ENCODE data around the gene MAPK14.

MAPK14 gene

GRCh38 chr6:36089048-36089447 is 61.4 kb downstream of the MAPK14 start:
- no peak for TF ChIP-seq CTCF (conservative IDR thresholded peaks at IDR 0.05; ENCODE audit: low read depth)
- POLR2A ChIA-PET (ENCODE audit: low non-redundant PET) = no interaction called here
- CTCF ChIA-PET = no interaction called here
- H3K27ac ChIP-seq = no peak overlapping the region
- DNase-seq (ENCODE audit: low spot score) = no peak

DNA sequence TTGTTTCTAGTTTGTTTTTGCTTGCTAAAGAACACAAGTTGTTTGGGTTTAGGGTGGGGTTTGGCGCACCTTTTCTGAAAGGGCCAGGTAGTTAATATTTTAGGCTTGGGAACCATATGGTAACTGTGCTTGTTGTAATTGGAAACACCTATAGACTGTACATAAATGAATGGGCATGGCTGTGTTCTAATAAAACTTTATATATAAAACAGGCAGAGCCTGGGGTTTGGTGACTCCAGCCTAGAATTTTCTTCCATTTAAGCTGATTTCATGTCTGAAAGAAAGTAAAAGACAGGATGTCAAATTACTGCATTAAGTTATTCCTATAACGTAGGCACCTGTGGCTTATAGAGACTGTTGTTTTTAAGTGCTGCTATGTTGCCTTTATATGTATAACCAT is 66.6 kb downstream of the MAPK14 start:
- ChIA-PET CTCF (interaction anchor here (0.6 to 3.6 kb wide), 10 partner anchors 10 to 149 kb away, joined by 3 to 20 read pairs (median 4); partner anchors contain the start of gene MAPK14), POLR2A (ENCODE audit: low non-redundant PET) (no interaction called here)
- no peak for TF ChIP-seq CTCF (conservative IDR thresholded peaks at IDR 0.05; ENCODE audit: low read depth)

GRCh38 chr6:36094753-36095496 is 67.3 kb downstream of the MAPK14 start:
- H3K27ac ChIP-seq = no peak overlapping the region
- ChIA-PET POLR2A (ENCODE audit: low non-redundant PET) (interaction anchor here (0.7 kb wide), 1 partner anchor 68 kb away, joined by 5 read pairs; the partner anchor contains the start of gene MAPK14), CTCF (interaction anchor here (0.5 to 3.6 kb wide), 21 partner anchors 11 to 435 kb away, joined by 3 to 20 read pairs (median 3); partner anchors contain the start of gene MAPK14)
- peak; percentile 93 for TF ChIP-seq CTCF (conservative IDR thresholded peaks at IDR 0.05; ENCODE audit: low read depth)
- peak; percentile 74 for DNase-seq (ENCODE audit: low spot score)

More for the DNA sequence above, 66.6 kb downstream of the MAPK14 start:
- no peak overlapping the region for H3K27ac ChIP-seq
- no peak for DNase-seq (ENCODE audit: low spot score)

DNA sequence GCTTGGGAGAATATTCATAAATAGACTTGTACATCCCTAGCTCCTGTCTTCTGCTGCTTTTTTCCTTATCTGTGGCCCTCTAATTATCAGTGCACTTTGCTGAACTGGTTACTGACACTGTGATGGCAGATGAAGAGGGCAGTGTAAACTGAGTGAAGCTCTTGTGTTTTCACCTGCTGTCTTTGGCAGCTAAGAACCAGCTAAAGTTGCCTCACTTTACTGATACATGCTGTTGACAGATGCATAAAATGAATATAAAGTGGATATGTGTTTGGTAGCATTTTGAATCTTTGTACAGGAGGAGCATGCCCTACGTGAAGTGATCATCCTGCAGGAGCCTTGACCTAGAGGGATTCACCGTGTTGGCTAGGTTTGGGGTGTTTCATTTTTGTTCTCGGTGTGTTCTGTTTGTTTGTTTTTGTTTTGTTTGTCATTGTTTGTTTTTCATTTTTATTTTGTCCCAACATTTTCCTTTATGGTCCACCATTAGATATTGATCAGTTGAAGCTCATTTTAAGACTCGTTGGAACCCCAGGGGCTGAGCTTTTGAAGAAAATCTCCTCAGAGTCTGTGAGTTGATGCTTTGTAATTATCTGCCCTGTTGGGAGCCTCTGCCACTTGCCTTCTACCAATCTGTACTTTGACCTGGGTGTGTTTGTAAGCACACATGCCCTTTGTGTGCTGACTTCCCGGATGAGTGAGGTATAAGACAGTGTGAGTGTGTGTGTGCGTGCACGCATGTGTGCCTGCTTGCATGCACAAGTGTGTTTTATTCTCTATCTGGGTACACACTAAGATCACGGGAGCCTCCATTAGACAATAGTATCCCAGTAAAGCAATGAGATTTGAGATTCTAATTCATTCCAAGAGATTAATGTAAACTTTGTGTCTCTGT is 68.1 kb downstream of the MAPK14 start:
- CTCF ChIA-PET = interaction anchor here (0.5 to 3.6 kb wide), 13 partner anchors 11 to 434 kb away, joined by 3 to 20 read pairs (median 3); partner anchors contain the start of gene MAPK14
- DNase-seq (ENCODE audit: low spot score) = no peak
- TF ChIP-seq CTCF (conservative IDR thresholded peaks at IDR 0.05; ENCODE audit: low read depth) = peak; percentile 52
- no peak overlapping the region for H3K27ac ChIP-seq
- POLR2A ChIA-PET (ENCODE audit: low non-redundant PET) = no interaction called here

DNA sequence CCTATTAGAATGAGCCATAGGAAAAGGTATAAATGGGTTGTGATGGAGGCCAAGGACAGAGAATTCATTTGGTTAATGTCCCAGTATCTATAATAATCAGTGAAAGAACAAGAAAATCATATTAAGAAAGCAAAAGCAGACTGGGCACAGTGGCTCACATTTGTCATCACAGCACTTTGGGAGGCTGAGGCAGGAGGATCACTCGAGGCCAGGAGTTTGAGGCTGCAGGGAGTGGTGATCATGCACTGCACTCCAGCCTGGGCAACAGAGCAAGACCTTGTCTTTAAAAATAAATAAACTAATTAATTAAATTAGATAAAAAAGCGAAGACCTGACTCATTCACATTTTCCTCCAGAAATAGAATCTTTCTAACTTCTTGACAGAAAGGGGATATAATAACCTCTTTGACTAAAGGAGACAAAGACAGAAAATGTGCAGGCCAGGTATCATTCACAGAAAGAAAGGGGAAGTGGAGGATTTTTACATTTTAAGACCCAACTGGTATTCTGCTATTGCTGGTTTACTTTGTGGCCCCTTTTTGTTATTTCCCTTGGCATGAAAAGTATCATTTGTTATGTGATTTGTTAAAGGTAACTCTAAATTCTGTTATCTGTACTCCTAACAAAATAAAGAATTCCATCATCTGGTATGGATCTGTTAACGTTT is 70.8 kb downstream of the MAPK14 start:
- POLR2A ChIA-PET (ENCODE audit: low non-redundant PET) = no interaction called here

More for the DNA sequence above, 70.8 kb downstream of the MAPK14 start:
- DNase-seq (ENCODE audit: low spot score) = no peak
- TF ChIP-seq CTCF (conservative IDR thresholded peaks at IDR 0.05; ENCODE audit: low read depth) = no peak
- CTCF ChIA-PET = interaction anchor here (0.9 kb wide), 1 partner anchor 13 kb away, joined by 3 read pairs; no protein-coding TSS in a partner anchor
- no peak overlapping the region for H3K27ac ChIP-seq
